GM23248 (cell line): ENCODE results near the gene DCTN1. TPM values are rescaled to one million over a fixed set of nuclear protein-coding genes. Genes with fewer than 3 reads are reported as not detected.

Experiments
- DNase-seq: peaks from one replicate; pipeline ENCODE4 v3.0.0-alpha.2; 2015
- H2AFZ ChIP-seq: fragments of 200-600 bp; sonication (generic); 2 replicates; pipeline ENCODE4 v1.6.1; 2016; ENCODE audit warnings: antibody characterized with exemption
- H3F3A ChIP-seq: fragments of 200-600 bp; sonication (generic); 2 replicates; pipeline ENCODE4 v1.6.1; 2016; ENCODE audit warnings: mild to moderate bottlenecking, antibody characterized with exemption, mixed run types; ENCODE audit not compliant: insufficient read depth
- H3K27ac ChIP-seq: fragments of 200-600 bp; sonication (generic); 2 replicates; pipeline ENCODE4 v1.5.1; 2016; ENCODE audit warnings: mild to moderate bottlenecking
- H3K27me3 ChIP-seq: fragments of 200-600 bp; sonication (generic); replicated peaks from 2 replicates; pipeline ENCODE4 v1.6.1; 2016; ENCODE audit warnings: mild to moderate bottlenecking; ENCODE audit not compliant: insufficient read depth
- H3K36me3 ChIP-seq: fragments of 200-600 bp; sonication (generic); 2 replicates; pipeline ENCODE4 v1.6.1; 2016; ENCODE audit warnings: low read depth, mild to moderate bottlenecking
- H3K4me1 ChIP-seq: fragments of 200-600 bp; sonication (generic); 2 replicates; pipeline ENCODE4 v1.6.1; 2016; ENCODE audit warnings: mild to moderate bottlenecking; ENCODE audit not compliant: insufficient read depth
- H3K4me2 ChIP-seq: fragments of 200-600 bp; sonication (generic); one replicate; pipeline ENCODE4 v1.6.1; 2016; ENCODE audit warnings: mild to moderate bottlenecking; ENCODE audit not compliant: unreplicated experiment
- H3K4me3 ChIP-seq: fragments of 200-600 bp; sonication (generic); 2 replicates; pipeline ENCODE4 v1.5.1; 2016; ENCODE audit warnings: mild to moderate bottlenecking
- H3K79me2 ChIP-seq: fragments of 200-600 bp; sonication (generic); 2 replicates; pipeline ENCODE4 v1.6.1; 2016; ENCODE audit warnings: mild to moderate bottlenecking; ENCODE audit not compliant: insufficient read depth
- H3K9ac ChIP-seq: fragments of 200-600 bp; sonication (generic); 2 replicates; pipeline ENCODE4 v1.6.1; 2016; ENCODE audit warnings: mild to moderate bottlenecking
- H3K9me2 ChIP-seq: fragments of 200-600 bp; sonication (generic); 2 replicates; pipeline ENCODE4 v1.6.1; 2016; ENCODE audit warnings: mixed run types, mild to moderate bottlenecking, moderate library complexity; ENCODE audit not compliant: insufficient read depth
- H3K9me3 ChIP-seq: fragments of 200-600 bp; sonication (generic); one replicate; pipeline ENCODE4 v1.6.1; 2017; ENCODE audit warnings: low read depth
- H4K20me1 ChIP-seq: fragments of 200-600 bp; sonication (generic); 2 replicates; pipeline ENCODE4 v1.6.0; 2016; ENCODE audit not compliant: insufficient read depth
- EZH2 ChIP-seq: fragments of 200-600 bp; sonication (generic); IDR thresholded peaks from 2 replicates; pipeline ENCODE4 v1.6.1; 2018; ENCODE audit warnings: antibody characterized with exemption, mild to moderate bottlenecking; ENCODE audit not compliant: insufficient read depth, poor library complexity, severe bottlenecking
- EZH2phosphoT487 ChIP-seq: fragments of 200-600 bp; sonication (generic); IDR thresholded peaks from 2 replicates; pipeline ENCODE4 v1.6.1; 2018; ENCODE audit warnings: antibody characterized with exemption, moderate library complexity, mild to moderate bottlenecking, low read depth; ENCODE audit not compliant: insufficient read depth
- WGBS, 2 experiments: methylation state at CpG; one replicate each; pipeline ENCODE4 v1.1.6; 2015 to 2017; ENCODE audit warnings: low lambda C conversion rate in 2 of 2, low coverage in 1 of 2; ENCODE audit errors: missing lambda C conversion rate in 2 of 2; 5-methylcytosine and 5-hydroxymethylcytosine counted together
- in situ Hi-C: fragments of 300-500 bp; cut with MboI; formaldehyde crosslinking; loops from 2 replicates; pipeline ENCODE4 v1.15.0; 2020
- polyA plus RNA-seq: library from polyadenylated mRNA; unstranded; fragments of >200 nt; fragmentation: Nextera tagmentation; extraction: Ambion mirVana; gene quantifications from 2 replicates; pipeline ENCODE4 v1.2.1, GENCODE V29; 2016
- total RNA-seq: library from RNA; depleted of rRNA; stranded (reverse); fragments of >200 nt; shearing (Covaris generic); gene quantifications from 2 replicates; pipeline ENCODE4 v1.2.3, GENCODE V29; 2014

DCTN1 gene
- total and polyA plus RNA-seq, 2 experiments from 2014 or later = 169 to 176 TPM

- Histone ChIP-seq H3K4me3 (peak overlapping the region; percentile 89), H3K9me2 (no peaks in the 10 kb centered on the region), H3K36me3 (no peaks in the 10 kb centered on the region), H3K9me3 (no peaks in the 10 kb centered on the region), H3K27ac (no peak overlapping the region), H3F3A (peaks cover 23% of the 10 kb centered on the region), H3K79me2 (peaks cover 59% of the 10 kb centered on the region), H3K4me1 (peaks cover 42% of the 10 kb centered on the region), H2AFZ (no peak overlapping the region), H3K4me2 (peak overlapping the region; percentile 94), H3K27me3 (no peaks in the 10 kb centered on the region), H4K20me1 (no peaks in the 10 kb centered on the region), H3K9ac (peak overlapping the region; percentile 88)
- DNase-seq = no peak
- 46% methylated on average over 5 of the region's 5 CpGs for WGBS, 2 experiments
- in situ Hi-C loops = no loop called here
- TF ChIP-seq EZH2phosphoT487 (no peak), EZH2 (no peak)
These were observed 10.5 kb upstream of the DCTN1 start for GRCh38 chr2:74390606-74391005.

GRCh38 chr2:74387346-74387745, 7.2 kb upstream of the DCTN1 start:
- no peaks in the 10 kb centered on the region for H3K9me2 ChIP-seq
- H3K4me3 ChIP-seq = 0 out of 2 replicates have a peak overlapping the region, but pooled peaks have one; percentile 9
- in situ Hi-C loops = no loop called here
- no peaks in the 10 kb centered on the region for H3K9me3 ChIP-seq
- H3K79me2 ChIP-seq = peaks cover 85% of the 10 kb centered on the region
- no peaks in the 10 kb centered on the region for H3K27me3 ChIP-seq
- no peaks in the 10 kb centered on the region for H3K36me3 ChIP-seq
- peaks cover 63% of the 10 kb centered on the region for H3K4me1 ChIP-seq
- H3K27ac ChIP-seq = peak overlapping the region; percentile 77
- H3F3A ChIP-seq = peaks cover 44% of the 10 kb centered on the region
- WGBS, 2 experiments = 7 to 13% methylated on average over 1 of the region's 1 CpG
- H4K20me1 ChIP-seq = no peaks in the 10 kb centered on the region
- H2AFZ ChIP-seq = no peak overlapping the region
- H3K4me2 ChIP-seq = peak overlapping the region; percentile 64
- H3K9ac ChIP-seq = peak overlapping the region; percentile 49; the same call in 1 of the 2 replicates
- DNase-seq = peak; percentile 85
- TF ChIP-seq EZH2 (no peak), EZH2phosphoT487 (no peak)

GRCh38 chr2:74385396-74385795, 5.3 kb upstream of the DCTN1 start:
- Histone ChIP-seq H3K27me3 (no peaks in the 10 kb centered on the region), H3K4me1 (peaks cover 63% of the 10 kb centered on the region), H3K9me3 (no peaks in the 10 kb centered on the region), H2AFZ (no peak overlapping the region), H3K36me3 (no peaks in the 10 kb centered on the region), H3K4me2 (no peak overlapping the region), H3K9me2 (no peaks in the 10 kb centered on the region), H3K4me3 (no peak overlapping the region), H4K20me1 (no peaks in the 10 kb centered on the region), H3F3A (peaks cover 51% of the 10 kb centered on the region), H3K79me2 (peaks cover 92% of the 10 kb centered on the region), H3K9ac (no peak overlapping the region), H3K27ac (no peak overlapping the region)
- 68 to 69% methylated on average over 8 of the region's 8 CpGs for WGBS, 2 experiments
- in situ Hi-C loops = no loop called here
- TF ChIP-seq EZH2 = no peak
- TF ChIP-seq EZH2phosphoT487 = no peak
- DNase-seq = peak; percentile 35

- 33 to 40% methylated on average over 3 of the region's 3 CpGs for WGBS, 2 experiments
- TF ChIP-seq EZH2 = no peak
- H3K27ac ChIP-seq = peak overlapping the region; percentile 61
- peak overlapping the region; percentile 46 for H3K4me2 ChIP-seq
- no peaks in the 10 kb centered on the region for H4K20me1 ChIP-seq
- in situ Hi-C loops = no loop called here
- no peaks in the 10 kb centered on the region for H3K36me3 ChIP-seq
- peak; percentile 60 for DNase-seq
- H3K4me1 ChIP-seq = peaks cover 67% of the 10 kb centered on the region
- no peak overlapping the region for H2AFZ ChIP-seq
- peak overlapping the region; percentile 37; the same call in 1 of the 2 replicates for H3K9ac ChIP-seq
- peak overlapping the region; percentile 33 for H3K4me3 ChIP-seq
- H3K27me3 ChIP-seq = no peaks in the 10 kb centered on the region
- H3K9me3 ChIP-seq = no peaks in the 10 kb centered on the region
- H3F3A ChIP-seq = peaks cover 51% of the 10 kb centered on the region
- H3K9me2 ChIP-seq = no peaks in the 10 kb centered on the region
- peaks cover 92% of the 10 kb centered on the region for H3K79me2 ChIP-seq
These were observed 3.9 kb upstream of the DCTN1 start for GRCh38 chr2:74384051-74384450.

GRCh38 chr2:74383254-74383653, 3.1 kb upstream of the DCTN1 start:
- H3K4me3 ChIP-seq = peak overlapping the region; percentile 33; the same call in 1 of the 2 replicates
- no peaks in the 10 kb centered on the region for H3K27me3 ChIP-seq
- H3K36me3 ChIP-seq = no peaks in the 10 kb centered on the region
- no peaks in the 10 kb centered on the region for H3K9me3 ChIP-seq
- H3K79me2 ChIP-seq = peaks cover 92% of the 10 kb centered on the region
- peak overlapping the region; percentile 61 for H3K27ac ChIP-seq
- in situ Hi-C loops = no loop called here
- peaks cover 44% of the 10 kb centered on the region for H3F3A ChIP-seq
- H4K20me1 ChIP-seq = no peaks in the 10 kb centered on the region
- no peaks in the 10 kb centered on the region for H3K9me2 ChIP-seq
- peaks cover 69% of the 10 kb centered on the region for H3K4me1 ChIP-seq
- TF ChIP-seq EZH2phosphoT487 (no peak), EZH2 (no peak)
- peak; percentile 73 for DNase-seq
- H3K9ac ChIP-seq = peak overlapping the region; percentile 37; the same call in 1 of the 2 replicates
- WGBS, 2 experiments = 0 to 4% methylated on average over 1 of the region's 1 CpG
- peak overlapping the region; percentile 46 for H3K4me2 ChIP-seq
- H2AFZ ChIP-seq = no peak overlapping the region
